Measurements from ENCODE around the gene WDR89.
A peak's percentile ranks its signal among the peaks of the same experiment; 100 is the strongest.
"Not testable (repeated sequence)": the region's sequence is repeated elsewhere in the genome, so short reads cannot be mapped to it uniquely, and the experiment has no call there.

WDR89 gene, protein sequence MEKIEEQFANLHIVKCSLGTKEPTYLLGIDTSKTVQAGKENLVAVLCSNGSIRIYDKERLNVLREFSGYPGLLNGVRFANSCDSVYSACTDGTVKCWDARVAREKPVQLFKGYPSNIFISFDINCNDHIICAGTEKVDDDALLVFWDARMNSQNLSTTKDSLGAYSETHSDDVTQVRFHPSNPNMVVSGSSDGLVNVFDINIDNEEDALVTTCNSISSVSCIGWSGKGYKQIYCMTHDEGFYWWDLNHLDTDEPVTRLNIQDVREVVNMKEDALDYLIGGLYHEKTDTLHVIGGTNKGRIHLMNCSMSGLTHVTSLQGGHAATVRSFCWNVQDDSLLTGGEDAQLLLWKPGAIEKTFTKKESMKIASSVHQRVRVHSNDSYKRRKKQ

GRCh38 chr14:63641473-63642228, at the start of gene WDR89:
WDR89 (minus strand) TSS chr14:63641871; CDS start chr14:63599942, 41,929 bp downstream.
- peak; percentile 97 for DNase-seq (ENCODE audit: low spot score)

- no peak for DNase-seq (ENCODE audit: low spot score)
Measured at GRCh38 chr14:63689132-63689531, 47.5 kb upstream of the WDR89 start.

DNA sequence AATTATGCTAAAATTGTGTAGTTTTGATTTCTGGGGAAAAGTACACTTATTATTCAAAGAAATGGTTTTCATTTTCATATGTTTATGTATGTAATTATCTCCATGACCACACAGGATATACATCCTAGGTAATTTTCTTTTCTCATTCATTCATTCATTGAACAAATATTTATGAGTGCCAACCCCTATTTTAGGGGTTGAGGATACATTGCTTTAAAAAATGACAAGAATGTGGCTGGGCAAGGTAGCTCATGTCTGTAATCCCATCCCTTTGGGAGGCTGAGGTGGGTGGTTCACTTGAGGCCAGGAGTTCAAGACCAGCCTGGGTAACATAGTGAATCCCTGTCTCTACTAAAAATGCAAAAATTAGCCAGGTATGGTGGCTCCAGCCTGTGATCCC, 45.3 kb upstream of the WDR89 start:
- DNase-seq (ENCODE audit: low spot score), result no peak

GRCh38 chr14:63685401-63685800, 43.7 kb upstream of the WDR89 start:
- no peak for DNase-seq (ENCODE audit: low spot score)

- no peak for DNase-seq (ENCODE audit: low spot score)
Measured at GRCh38 chr14:63682727-63683593, 41.3 kb upstream of the WDR89 start.

GRCh38 chr14:63678536-63678935, 36.9 kb upstream of the WDR89 start:
- no peak for DNase-seq (ENCODE audit: low spot score)

GRCh38 chr14:63677891-63678379, 36.3 kb upstream of the WDR89 start:
- peak; percentile 17 for DNase-seq (ENCODE audit: low spot score)

DNA sequence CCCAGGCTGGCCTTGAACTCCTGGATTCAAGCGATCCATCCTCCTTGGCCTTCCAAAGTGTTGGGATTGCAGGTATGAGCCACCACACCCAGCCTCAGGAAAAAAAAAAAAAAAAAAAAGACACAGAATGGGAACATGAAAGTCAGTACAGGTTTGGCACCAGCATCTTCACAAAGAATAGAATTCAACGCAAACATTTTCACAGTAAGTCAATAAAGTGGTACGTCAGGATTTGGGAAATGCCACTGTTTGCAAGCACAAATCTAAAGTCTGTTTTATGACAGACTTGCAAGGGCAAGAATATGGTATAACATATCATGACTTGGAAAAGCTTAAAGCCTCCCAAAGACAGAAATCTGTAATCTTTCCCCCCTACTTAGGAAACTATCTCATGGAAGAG, 34.9 kb upstream of the WDR89 start:
- DNase-seq (ENCODE audit: low spot score), result no peak

DNA sequence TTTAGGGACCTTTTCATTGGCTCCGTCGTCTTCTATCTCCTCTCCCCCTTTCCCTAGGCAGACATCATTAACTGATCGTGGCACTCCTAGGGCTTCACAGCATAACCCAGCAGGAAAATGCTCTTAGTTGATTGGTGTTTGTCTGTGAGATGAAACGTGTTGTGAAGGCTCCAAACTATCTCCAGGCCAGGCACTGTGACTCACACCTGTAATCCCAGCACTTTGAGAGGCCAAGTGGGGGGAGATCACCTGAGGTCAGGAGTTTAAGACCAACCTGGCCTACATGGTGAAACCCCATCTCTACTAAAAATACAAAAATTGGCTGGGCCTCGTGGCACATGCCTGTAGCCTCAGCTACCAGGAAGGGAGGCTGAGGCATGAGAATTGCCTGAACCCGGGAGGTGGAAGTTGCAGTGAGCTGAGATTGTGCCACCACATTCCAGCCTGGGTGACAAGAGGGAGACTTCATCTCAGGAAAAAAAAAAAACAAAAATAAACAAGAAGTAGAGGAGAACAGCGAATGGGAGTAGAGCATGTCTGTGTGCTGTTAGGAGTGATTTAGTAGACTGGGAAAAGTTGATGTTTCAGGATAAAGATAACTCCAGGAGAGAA, 32.3 kb upstream of the WDR89 start:
- no peak for DNase-seq (ENCODE audit: low spot score)

- no peak for DNase-seq (ENCODE audit: low spot score)
Measured at GRCh38 chr14:63673255-63673654, 31.6 kb upstream of the WDR89 start.

- DNase-seq (ENCODE audit: low spot score), result peak; percentile 15
Measured at GRCh38 chr14:63672417-63673180, 30.9 kb upstream of the WDR89 start.

GRCh38 chr14:63671987-63672386, 30.3 kb upstream of the WDR89 start:
- no peak for DNase-seq (ENCODE audit: low spot score)

- DNase-seq (ENCODE audit: low spot score), result no peak
Measured at GRCh38 chr14:63670692-63671091, 29.0 kb upstream of the WDR89 start.

- no peak for DNase-seq (ENCODE audit: low spot score)
Measured at GRCh38 chr14:63666335-63666734, 24.7 kb upstream of the WDR89 start.

GRCh38 chr14:63663428-63664341, 22.0 kb upstream of the WDR89 start:
- DNase-seq (ENCODE audit: low spot score), result no peak

DNA sequence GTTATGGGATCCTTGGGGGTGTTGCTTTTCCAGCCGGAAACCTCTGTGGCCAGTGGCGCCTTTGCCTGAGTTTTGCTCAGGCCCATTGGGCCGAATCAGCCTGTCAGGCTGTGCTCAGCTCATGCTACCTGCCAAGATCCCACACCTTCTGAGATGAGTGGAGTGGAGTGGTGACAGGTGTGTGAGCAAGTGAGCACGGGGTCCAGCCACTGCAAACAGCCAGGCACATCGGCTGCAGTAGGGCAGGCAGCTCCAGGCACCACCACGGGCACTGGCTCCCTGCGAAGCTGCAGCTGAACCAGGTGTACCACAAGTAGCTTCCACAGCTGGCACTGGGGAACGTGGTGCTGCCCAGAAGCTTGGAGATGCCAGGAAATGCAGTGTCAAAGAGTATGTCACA, 21.1 kb upstream of the WDR89 start:
- DNase-seq (ENCODE audit: low spot score), result no peak

DNA sequence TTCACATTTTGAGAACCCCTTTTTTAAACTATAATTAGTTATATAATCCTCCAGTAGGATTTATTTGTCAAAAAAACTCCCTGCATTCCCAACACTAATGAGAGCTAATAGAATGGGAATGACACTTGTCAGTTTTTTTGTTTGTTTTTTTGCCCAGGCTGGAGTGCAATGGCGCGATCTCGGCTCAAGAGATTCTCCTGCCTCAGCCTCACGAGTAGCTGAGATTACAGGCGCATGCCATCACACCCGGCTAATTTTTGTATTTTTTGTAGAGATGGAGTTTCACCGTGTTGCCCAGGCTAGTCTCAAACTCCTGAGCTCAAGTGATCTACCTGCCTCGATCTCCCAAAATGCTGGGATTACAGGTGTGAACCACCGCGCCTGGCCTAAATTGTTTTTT, 20.2 kb upstream of the WDR89 start:
- DNase-seq (ENCODE audit: low spot score), result not testable (repeated sequence)

GRCh38 chr14:63659726-63660125, 18.1 kb upstream of the WDR89 start:
- DNase-seq (ENCODE audit: low spot score), result no peak

DNA sequence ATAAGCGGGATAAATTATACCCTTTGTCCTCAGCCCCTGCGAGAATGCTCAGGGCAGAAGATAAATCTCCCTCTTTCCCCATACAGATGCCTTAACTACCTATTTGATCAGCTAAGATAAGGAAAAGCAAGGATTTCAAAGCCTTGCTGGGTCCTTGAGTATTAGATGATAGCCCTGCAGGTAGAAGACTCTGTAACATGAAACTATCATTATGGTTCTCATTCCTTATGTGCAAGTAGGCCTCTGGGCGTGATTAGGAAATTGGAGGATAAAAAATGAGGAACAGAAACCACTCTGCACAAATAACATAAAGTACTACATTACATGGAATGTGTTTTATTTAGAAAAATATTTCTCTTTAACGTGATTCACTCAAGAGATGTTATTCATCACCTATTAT, 14.5 kb upstream of the WDR89 start:
- DNase-seq (ENCODE audit: low spot score), result no peak

- no peak for DNase-seq (ENCODE audit: low spot score)
Measured at GRCh38 chr14:63654936-63655335, 13.3 kb upstream of the WDR89 start.
